Measurements from ENCODE around the gene SDK2. TPM values are rescaled to one million over a fixed set of nuclear protein-coding genes. Genes with fewer than 3 reads are reported as not detected.

SDK2 gene
- total RNA-seq, 1 donor from 2014 or later: 11.2 TPM

GRCh38 chr17:73307130-73307529 is 337.1 kb downstream of the SDK2 start:
- no peak overlapping the region for H2AFZ ChIP-seq (ENCODE audit: low read depth, low read length)
- TF ChIP-seq EZH2 (IDR thresholded peaks at IDR 0.05; ENCODE audit: insufficient read depth, low read length) (no peak), CTCF (IDR thresholded peaks at IDR 0.05; ENCODE audit: insufficient read depth, low read depth, low read length) (no peak)
- Mint-ChIP-seq H3K4me3 (ENCODE audit: unreplicated experiment) (no peak overlapping the region), H3K27ac (ENCODE audit: unreplicated experiment) (no peak overlapping the region), H3K27me3 (ENCODE audit: low read depth, unreplicated experiment) (no peaks in the 10 kb centered on the region), H3K36me3 (ENCODE audit: low read depth, unreplicated experiment) (no peaks in the 10 kb centered on the region), H3K4me1 (ENCODE audit: low read depth, unreplicated experiment) (peaks cover 24% of the 10 kb centered on the region), H3K9me3 (ENCODE audit: unreplicated experiment) (no peaks in the 10 kb centered on the region)
- peak overlapping the region; percentile 0 for H3K4me2 ChIP-seq (ENCODE audit: low read length)
- FAIRE-seq (no peak), DNase-seq (ENCODE audit: low read depth) (no peak)
- H3K4me3 ChIP-seq (ENCODE audit: insufficient read depth, low read depth, low read length): no peak overlapping the region
- no peaks in the 10 kb centered on the region for H3K9me3 ChIP-seq (ENCODE audit: insufficient read depth, low read depth, low read length)
- H3K9ac ChIP-seq (ENCODE audit: low read length): no peak overlapping the region
- no peaks in the 10 kb centered on the region for H3K27me3 ChIP-seq (ENCODE audit: insufficient read depth, low read length)
- peaks cover 32% of the 10 kb centered on the region for H4K20me1 ChIP-seq (ENCODE audit: insufficient read depth, low read length)
- H3K79me2 ChIP-seq (ENCODE audit: insufficient read depth, low read length): peaks cover 79% of the 10 kb centered on the region
- H3K4me1 ChIP-seq (ENCODE audit: insufficient read depth, low read length): peaks cover 58% of the 10 kb centered on the region
- no peaks in the 10 kb centered on the region for H3K36me3 ChIP-seq (ENCODE audit: insufficient read depth, low read length)
- no peak overlapping the region for H3K27ac ChIP-seq (ENCODE audit: low read depth, low read length)

DNA sequence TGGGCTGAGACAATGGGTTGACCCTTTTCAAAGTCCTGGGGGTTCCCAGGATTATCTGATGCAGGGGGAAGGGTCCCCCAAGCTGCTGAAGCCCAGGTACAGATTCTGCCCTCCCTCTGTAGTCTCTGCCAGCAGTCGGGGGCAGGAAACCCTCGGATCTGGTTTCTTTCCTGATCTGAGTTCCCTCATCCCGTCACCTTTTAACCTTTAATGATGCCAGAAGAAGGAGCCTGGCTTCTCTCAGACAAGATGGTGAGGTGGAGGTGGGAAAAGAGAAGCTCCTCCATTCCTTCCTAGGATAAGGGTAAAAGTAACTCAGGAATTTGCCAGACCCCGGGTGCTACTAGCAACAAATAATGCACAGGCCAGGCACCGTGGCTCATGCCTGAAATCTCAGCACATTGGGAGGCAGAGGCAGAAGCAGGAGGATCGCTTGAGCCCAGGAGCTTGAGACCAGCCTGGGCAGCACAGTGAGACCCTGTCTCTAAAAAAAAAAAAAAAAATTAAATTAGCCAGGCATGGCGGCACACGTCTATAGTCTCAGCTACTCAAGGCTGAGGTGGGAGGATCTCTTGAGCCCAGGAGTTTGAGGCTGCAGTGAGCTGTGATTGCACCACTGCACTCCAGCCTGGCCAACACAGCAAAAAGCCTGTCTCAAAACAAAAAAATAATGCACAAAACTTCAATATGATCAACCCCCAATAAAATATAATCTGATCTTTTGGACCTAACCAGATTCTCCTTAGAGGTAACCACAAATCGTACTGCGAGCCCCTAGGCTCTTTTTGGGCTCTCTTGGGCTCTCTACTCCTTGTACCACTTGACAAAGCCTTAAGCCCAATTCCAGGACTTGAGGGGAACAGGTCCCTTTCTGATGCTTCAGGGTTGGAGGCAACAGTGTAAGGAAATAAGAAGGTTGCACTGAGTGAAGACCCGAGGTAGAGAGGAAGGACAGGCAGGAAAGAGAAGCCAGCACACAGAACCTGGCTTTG is 338.1 kb downstream of the SDK2 start:
- H3K4me1 ChIP-seq (ENCODE audit: insufficient read depth, low read length): peaks cover 58% of the 10 kb centered on the region
- peaks cover 41% of the 10 kb centered on the region for H4K20me1 ChIP-seq (ENCODE audit: insufficient read depth, low read length)
- FAIRE-seq (no peak), DNase-seq (ENCODE audit: low read depth) (no peak)
- H3K4me3 ChIP-seq (ENCODE audit: insufficient read depth, low read depth, low read length): peak overlapping the region; percentile 43
- peaks cover 89% of the 10 kb centered on the region for H3K79me2 ChIP-seq (ENCODE audit: insufficient read depth, low read length)
- Mint-ChIP-seq H3K4me3 (ENCODE audit: unreplicated experiment) (no peak overlapping the region), H3K27ac (ENCODE audit: unreplicated experiment) (peak overlapping the region; percentile 18), H3K27me3 (ENCODE audit: low read depth, unreplicated experiment) (no peaks in the 10 kb centered on the region), H3K4me1 (ENCODE audit: low read depth, unreplicated experiment) (peaks cover 24% of the 10 kb centered on the region), H3K9me3 (ENCODE audit: unreplicated experiment) (no peaks in the 10 kb centered on the region), H3K36me3 (ENCODE audit: low read depth, unreplicated experiment) (no peaks in the 10 kb centered on the region)
- no peaks in the 10 kb centered on the region for H3K36me3 ChIP-seq (ENCODE audit: insufficient read depth, low read length)
- H3K27ac ChIP-seq (ENCODE audit: low read depth, low read length): peak overlapping the region; percentile 74
- no peak for TF ChIP-seq EZH2 (IDR thresholded peaks at IDR 0.05; ENCODE audit: insufficient read depth, low read length)
- TF ChIP-seq CTCF (IDR thresholded peaks at IDR 0.05; ENCODE audit: insufficient read depth, low read depth, low read length): no peak
- no peaks in the 10 kb centered on the region for H3K27me3 ChIP-seq (ENCODE audit: insufficient read depth, low read length)
- H3K9me3 ChIP-seq (ENCODE audit: insufficient read depth, low read depth, low read length): no peaks in the 10 kb centered on the region
- H3K4me2 ChIP-seq (ENCODE audit: low read length): peak overlapping the region; percentile 87
- peak overlapping the region; percentile 78 for H3K9ac ChIP-seq (ENCODE audit: low read length)
- H2AFZ ChIP-seq (ENCODE audit: low read depth, low read length): no peak overlapping the region
